Cardiac fibroblast (primary cell): ENCODE results near the gene TMEM43.
A peak's percentile ranks its signal among the peaks of the same experiment; 100 is the strongest.

ENCODE experiments used
- DNase-seq, 2 donors: peaks; one replicate each; pipeline versions ENCODE4 v3.0.0 to v3.0.0-alpha.2; 2010; ENCODE audit warnings: low read depth in 2 of 2
- H3K4me3 ChIP-seq, 2 donors: replicated peaks in 1 of 2; 1 replicate in 1 of 2; 2 replicates in 1 of 2; pipeline ENCODE4 v1.5.1; 2011; ENCODE audit warnings: low read depth in 2 of 2, low read length in 2 of 2, mild to moderate bottlenecking in 2 of 2, moderate library complexity in 1 of 2
- CTCF ChIP-seq: IDR thresholded peaks from one replicate; pipeline ENCODE4 v1.5.1; 2011; ENCODE audit warnings: low read depth, mild to moderate bottlenecking, low read length, inconsistent platforms

The TMEM43 gene

DNA sequence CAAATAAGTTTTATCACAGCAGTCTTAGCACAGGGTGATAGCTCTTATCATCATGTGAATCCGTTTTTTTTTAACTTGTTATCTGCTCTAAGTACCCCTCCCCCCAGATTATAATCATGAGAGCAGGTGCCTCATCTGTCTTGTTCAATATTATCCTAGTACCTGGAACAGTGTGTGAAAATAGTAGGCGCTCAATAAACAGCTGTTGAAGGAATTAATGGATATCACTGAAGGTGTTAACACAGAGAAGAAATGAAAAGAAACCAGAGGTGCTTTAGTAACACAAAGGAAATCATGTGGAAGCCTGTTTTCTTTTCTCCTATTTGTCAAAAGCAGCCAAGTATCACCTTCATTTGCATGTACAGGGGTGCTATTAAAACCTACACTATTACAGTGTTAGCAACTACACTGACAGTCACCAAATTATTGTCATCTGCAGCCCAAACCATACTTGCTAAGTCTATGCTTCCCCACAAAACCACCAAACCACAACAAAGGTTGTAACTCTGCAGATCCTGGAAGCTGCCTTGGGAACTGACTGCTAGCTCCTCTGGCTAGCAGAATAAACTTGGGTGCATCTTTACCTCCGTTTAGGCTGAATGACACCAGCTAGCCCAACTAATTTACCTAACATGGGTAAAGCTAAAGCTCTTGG, 50.7 kb downstream of the TMEM43 start:
- peak in 1 of 2 donors; percentile 21 for DNase-seq
- no peak overlapping the region for H3K4me3 ChIP-seq
- TF ChIP-seq CTCF: no peak

- peak overlapping the region; percentile 89 for H3K4me3 ChIP-seq
- TF ChIP-seq CTCF: no peak
- DNase-seq: peak in 1 of 2 donors; percentile 61
Measured at GRCh38 chr3:14177580-14178246, 52.9 kb downstream of the TMEM43 start.

DNA sequence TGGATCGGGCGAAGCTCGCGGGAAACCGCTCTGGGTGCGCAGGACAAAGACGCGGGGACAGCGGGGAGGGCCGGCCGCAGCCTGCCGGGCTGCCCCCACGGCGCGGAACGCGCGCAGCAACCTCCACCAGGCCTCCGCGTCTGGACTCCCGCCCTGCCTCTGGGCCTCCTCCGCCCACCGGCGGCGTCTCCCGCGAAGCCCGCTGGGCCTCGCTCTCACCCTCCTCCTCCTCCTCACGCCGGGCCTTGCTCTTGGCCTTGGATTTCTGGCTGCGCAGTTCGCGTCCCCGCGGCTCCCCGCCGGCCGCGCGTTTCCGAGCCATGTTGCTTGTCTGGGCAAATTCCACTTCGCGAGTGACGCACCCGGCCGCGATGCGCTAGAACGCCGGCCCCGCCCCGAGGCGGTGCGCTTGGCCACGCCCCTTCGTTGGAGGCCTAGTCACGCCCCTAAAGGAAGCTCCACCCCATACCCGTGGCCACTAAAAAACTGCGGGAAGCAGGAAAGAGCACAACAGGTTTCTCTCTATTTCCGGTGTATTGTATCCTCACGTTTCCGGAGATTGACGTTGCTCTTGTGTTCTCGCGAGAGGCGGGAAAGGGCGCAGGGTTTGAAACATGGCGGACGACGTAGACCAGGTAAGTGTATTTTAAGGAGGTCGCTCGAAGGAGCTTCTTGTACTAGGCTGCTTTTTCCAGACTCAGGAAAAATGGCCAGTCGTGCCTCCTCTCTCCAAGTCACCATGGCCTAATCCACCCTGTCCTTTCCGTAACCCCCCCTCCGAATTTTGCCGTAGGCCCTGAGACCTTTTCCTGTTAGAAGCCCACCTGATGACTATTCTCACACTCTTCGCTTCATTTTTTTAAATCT, 53.6 kb downstream of the TMEM43 start, which contains the start of the genes LSM3 and XPC:
Gene LSM3 (plus strand): TSS at position 571 of the 867 bp plus-strand sequence. CDS start 44 bp downstream, at position 615.
Gene XPC (minus strand): TSS at position 355 of the 867 bp plus-strand sequence. CDS start 33 bp downstream, at position 322.
- H3K4me3 ChIP-seq: peak within 1 kb of the TSS; percentile 89
- TF ChIP-seq CTCF: no peak
- DNase-seq: peak; percentile 99 to 100

GRCh38 chr3:14179114-14179465, 54.2 kb downstream of the TMEM43 start:
- DNase-seq: no peak
- no peak for TF ChIP-seq CTCF
- H3K4me3 ChIP-seq: peak overlapping the region; percentile 89

- DNase-seq: no peak
- no peak overlapping the region for H3K4me3 ChIP-seq
- no peak for TF ChIP-seq CTCF
Measured at GRCh38 chr3:14179795-14180194, 54.9 kb downstream of the TMEM43 start.

DNA sequence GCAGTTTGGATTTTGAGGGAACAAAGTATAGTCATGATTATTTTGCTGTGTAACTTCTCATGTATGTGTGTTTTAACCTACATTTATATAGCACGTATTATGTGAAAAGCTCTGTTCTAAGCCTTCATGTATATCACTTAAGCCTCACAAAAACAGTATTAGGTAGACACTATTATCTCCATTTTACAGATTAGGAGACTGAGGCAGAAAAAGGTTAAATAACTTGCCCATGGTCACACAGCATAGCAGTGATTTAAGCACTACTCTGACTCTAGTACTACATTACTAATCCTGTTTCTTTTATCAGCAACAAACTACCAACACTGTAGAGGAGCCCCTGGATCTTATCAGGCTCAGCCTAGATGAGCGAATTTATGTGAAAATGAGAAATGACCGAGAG, 56.4 kb downstream of the TMEM43 start:
- no peak for DNase-seq
- H3K4me3 ChIP-seq: no peak overlapping the region
- no peak for TF ChIP-seq CTCF
